PC-3 (cell line): ENCODE results near the gene EMC9. TPM values are rescaled to one million over a fixed set of nuclear protein-coding genes. Genes with fewer than 3 reads are reported as not detected.

Source experiments
- ATAC-seq: fragments of 200-7000 bp; cut with Tn5 transposase; 2 replicates; pipeline ENCODE4 v1.9.1; 2020; ENCODE audit warnings: mild to moderate bottlenecking, moderate library complexity
- BruUV-seq: library from RNA; stranded (reverse); fragments of 400-500 nt; replicated peaks from 2 replicates; lab custom pipeline; 2021; lab: Mats Ljungman, UMichigan
- CTCF ChIA-PET: fragments of 300-600 bp; sonication (Branson Sonifier 250); formaldehyde crosslinking; loops from one replicate; lab custom pipeline; 2022; ENCODE audit warnings: antibody characterized with exemption; lab: Charles Lee
- POLR2A ChIA-PET: fragments of 300-600 bp; sonication (Branson Sonifier 250); formaldehyde crosslinking; loops from one replicate; lab custom pipeline; 2022; ENCODE audit warnings: antibody characterized with exemption; ENCODE audit not compliant: unreplicated experiment; lab: Charles Lee
- DNase-seq: peaks from one replicate; pipeline ENCODE4 v3.0.0-alpha.2; 2015
- H2AFZ ChIP-seq: fragments of 300-600 bp; sonication (generic); 2 replicates; pipeline ENCODE4 v1.6.0; 2016; ENCODE audit warnings: antibody characterized with exemption, low read length
- H3F3A ChIP-seq: fragments of 300-600 bp; sonication (generic); one replicate; pipeline ENCODE4 v1.6.0; 2017; ENCODE audit warnings: antibody characterized with exemption, low read length, control low read depth, mild to moderate bottlenecking; ENCODE audit not compliant: unreplicated experiment
- H3K27ac ChIP-seq: fragments of 300-600 bp; sonication (generic); 2 replicates; pipeline ENCODE4 v1.5.1; 2016; ENCODE audit warnings: mild to moderate bottlenecking, low read length
- H3K27me3 ChIP-seq: fragments of 300-600 bp; sonication (generic); 2 replicates; pipeline ENCODE4 v1.6.1; 2016; ENCODE audit warnings: low read length, mixed read lengths
- H3K36me3 ChIP-seq: fragments of 300-600 bp; sonication (generic); 2 replicates; pipeline ENCODE4 v1.6.1; 2016; ENCODE audit warnings: low read depth, mixed run types, low read length, mixed read lengths
- H3K4me1 ChIP-seq: fragments of 300-600 bp; sonication (generic); 2 replicates; pipeline ENCODE4 v1.5.1; 2016; ENCODE audit warnings: low read length; ENCODE audit not compliant: insufficient read depth
- H3K4me2 ChIP-seq: fragments of 300-600 bp; sonication (generic); 2 replicates; pipeline ENCODE4 v1.6.0; 2016; ENCODE audit warnings: low read length
- H3K4me3 ChIP-seq: fragments of 300-600 bp; sonication (generic); 2 replicates; pipeline ENCODE4 v1.5.1; 2016; ENCODE audit warnings: mild to moderate bottlenecking, low read length, mixed read lengths
- H3K79me2 ChIP-seq: fragments of 300-600 bp; sonication (generic); 2 replicates; pipeline ENCODE4 v1.6.1; 2017; ENCODE audit warnings: low read length, mixed read lengths
- H3K9ac ChIP-seq: fragments of 300-600 bp; sonication (generic); 2 replicates; pipeline ENCODE4 v1.6.0; 2016; ENCODE audit warnings: mild to moderate bottlenecking, low read length
- H3K9me2 ChIP-seq: fragments of 300-600 bp; sonication (generic); replicated peaks from 2 replicates; pipeline ENCODE4 v1.6.1; 2016; ENCODE audit warnings: mixed run types, low read length, mixed read lengths
- H3K9me3 ChIP-seq: fragments of 300-600 bp; sonication (generic); 2 replicates; pipeline ENCODE4 v1.6.1; 2016; ENCODE audit warnings: low read length, mixed read lengths
- H4K20me1 ChIP-seq: fragments of 300-600 bp; sonication (generic); 2 replicates; pipeline ENCODE4 v1.6.1; 2016; ENCODE audit warnings: low read length, mixed read lengths
- EZH2 ChIP-seq: fragments of 300-600 bp; sonication (generic); IDR thresholded peaks from one replicate; pipeline ENCODE4 v1.6.1; 2017; ENCODE audit warnings: antibody characterized with exemption, mild to moderate bottlenecking, low read length; ENCODE audit not compliant: unreplicated experiment
- EZH2phosphoT487 ChIP-seq: fragments of 300-600 bp; sonication (generic); IDR thresholded peaks from 2 replicates; pipeline ENCODE4 v1.6.1; 2018; ENCODE audit warnings: mild to moderate bottlenecking, antibody characterized with exemption, low read length, borderline replicate concordance
- intact Hi-C: fragments of 100-400 bp; cut with micrococcal nuclease; formaldehyde crosslinking; loops from 2 replicates; pipeline ENCODE4 v1.9.0; 2023
- total RNA-seq: library from RNA; depleted of rRNA; stranded (reverse); fragments of >200 nt; gene quantifications from 2 replicates; pipeline ENCODE4 v1.2.3, GENCODE V29; 2014
- TF ChIP-seq, protein P1 (sequence below): fragments of 300-600 bp; sonication (generic); conservative IDR thresholded peaks from 2 replicates; pipeline ENCODE4 v1.5.1; 2017; ENCODE audit warnings: antibody characterized with exemption, low read depth, mild to moderate bottlenecking, low read length

The EMC9 gene
- total RNA-seq, 1 experiment from 2014 or later = 30.1 TPM

DNA sequence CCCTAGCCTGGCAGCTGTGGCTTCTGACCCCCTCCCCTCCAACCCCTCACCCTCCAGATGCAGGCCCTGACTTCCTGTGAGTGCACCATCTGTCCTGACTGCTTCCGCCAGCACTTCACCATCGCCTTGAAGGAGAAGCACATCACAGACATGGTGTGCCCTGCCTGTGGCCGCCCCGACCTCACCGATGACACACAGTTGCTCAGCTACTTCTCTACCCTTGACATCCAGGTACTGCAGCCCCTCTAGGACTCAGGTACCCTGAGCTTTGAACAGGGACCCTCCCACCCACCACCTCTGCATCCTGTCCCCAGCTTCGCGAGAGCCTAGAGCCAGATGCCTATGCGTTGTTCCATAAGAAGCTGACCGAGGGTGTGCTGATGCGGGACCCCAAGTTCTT, 13.7 kb upstream of the EMC9 start:
- TF ChIP-seq EZH2phosphoT487 = no peak
- TF ChIP-seq, protein P1, sequence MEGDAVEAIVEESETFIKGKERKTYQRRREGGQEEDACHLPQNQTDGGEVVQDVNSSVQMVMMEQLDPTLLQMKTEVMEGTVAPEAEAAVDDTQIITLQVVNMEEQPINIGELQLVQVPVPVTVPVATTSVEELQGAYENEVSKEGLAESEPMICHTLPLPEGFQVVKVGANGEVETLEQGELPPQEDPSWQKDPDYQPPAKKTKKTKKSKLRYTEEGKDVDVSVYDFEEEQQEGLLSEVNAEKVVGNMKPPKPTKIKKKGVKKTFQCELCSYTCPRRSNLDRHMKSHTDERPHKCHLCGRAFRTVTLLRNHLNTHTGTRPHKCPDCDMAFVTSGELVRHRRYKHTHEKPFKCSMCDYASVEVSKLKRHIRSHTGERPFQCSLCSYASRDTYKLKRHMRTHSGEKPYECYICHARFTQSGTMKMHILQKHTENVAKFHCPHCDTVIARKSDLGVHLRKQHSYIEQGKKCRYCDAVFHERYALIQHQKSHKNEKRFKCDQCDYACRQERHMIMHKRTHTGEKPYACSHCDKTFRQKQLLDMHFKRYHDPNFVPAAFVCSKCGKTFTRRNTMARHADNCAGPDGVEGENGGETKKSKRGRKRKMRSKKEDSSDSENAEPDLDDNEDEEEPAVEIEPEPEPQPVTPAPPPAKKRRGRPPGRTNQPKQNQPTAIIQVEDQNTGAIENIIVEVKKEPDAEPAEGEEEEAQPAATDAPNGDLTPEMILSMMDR = no peak
- TF ChIP-seq EZH2 = no peak
- H3K27me3 ChIP-seq = no peaks in the 10 kb centered on the region
- no peak overlapping the region for H3K27ac ChIP-seq
- ChIA-PET POLR2A (no interaction called here), CTCF (no interaction called here)
- no peaks in the 10 kb centered on the region for H3K9me2 ChIP-seq
- DNase-seq (no peak), ATAC-seq (no peak)
- H4K20me1 ChIP-seq = no peaks in the 10 kb centered on the region
- no peak overlapping the region for H3K4me2 ChIP-seq
- no peaks in the 10 kb centered on the region for H3K79me2 ChIP-seq
- BruUV-seq = no TSS peak
- intact Hi-C loops = no loop called here
- no peak overlapping the region for H3K9ac ChIP-seq
- peaks cover 4% of the 10 kb centered on the region for H3F3A ChIP-seq
- H3K4me3 ChIP-seq = no peak overlapping the region
- H3K4me1 ChIP-seq = no peaks in the 10 kb centered on the region
- H2AFZ ChIP-seq = no peak overlapping the region
- no peaks in the 10 kb centered on the region for H3K9me3 ChIP-seq
- H3K36me3 ChIP-seq = peaks cover 41% of the 10 kb centered on the region; the same call in 1 of the 2 replicates

DNA sequence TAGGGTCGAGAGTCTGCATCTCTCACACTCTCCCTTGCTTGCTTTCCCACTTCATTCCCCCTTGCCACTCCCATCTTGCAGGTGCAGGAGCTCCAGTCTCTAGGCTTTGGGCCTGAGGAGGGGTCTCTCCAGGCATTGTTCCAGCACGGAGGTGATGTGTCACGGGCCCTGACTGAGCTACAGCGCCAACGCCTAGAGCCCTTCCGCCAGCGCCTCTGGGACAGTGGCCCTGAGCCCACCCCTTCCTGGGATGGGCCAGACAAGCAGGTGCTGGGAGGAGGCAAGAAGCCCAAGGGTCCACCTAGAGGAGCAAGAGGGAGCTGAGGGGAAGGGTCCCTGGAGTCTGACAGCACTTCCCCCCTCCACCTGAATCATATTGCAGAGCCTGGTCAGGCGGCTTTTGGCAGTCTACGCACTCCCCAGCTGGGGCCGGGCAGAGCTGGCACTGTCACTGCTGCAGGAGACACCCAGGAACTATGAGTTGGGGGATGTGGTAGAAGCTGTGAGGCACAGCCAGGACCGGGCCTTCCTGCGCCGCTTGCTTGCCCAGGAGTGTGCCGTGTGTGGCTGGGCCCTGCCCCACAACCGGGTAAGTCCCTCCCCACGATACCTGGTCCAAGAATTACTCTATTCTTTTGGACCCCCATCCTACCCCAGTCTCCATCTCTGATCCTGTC, 10.2 kb upstream of the EMC9 start:
- ChIA-PET CTCF (no interaction called here), POLR2A (no interaction called here)
- no TSS peak for BruUV-seq
- Histone ChIP-seq H2AFZ (no peak overlapping the region), H3K9me3 (no peaks in the 10 kb centered on the region), H3K9me2 (no peaks in the 10 kb centered on the region), H3K4me1 (peaks cover 8% of the 10 kb centered on the region; the same call in 1 of the 2 replicates), H3K36me3 (peaks cover 39% of the 10 kb centered on the region; the same call in 1 of the 2 replicates), H3K27ac (no peak overlapping the region), H3K4me2 (no peak overlapping the region), H3K9ac (no peak overlapping the region), H3K27me3 (no peaks in the 10 kb centered on the region), H3K79me2 (peaks cover 27% of the 10 kb centered on the region), H4K20me1 (no peaks in the 10 kb centered on the region), H3K4me3 (no peak overlapping the region), H3F3A (peaks cover 4% of the 10 kb centered on the region)
- TF ChIP-seq EZH2phosphoT487 (no peak), EZH2 (no peak)
- ATAC-seq (no peak), DNase-seq (no peak)
- intact Hi-C loops = no loop called here

DNA sequence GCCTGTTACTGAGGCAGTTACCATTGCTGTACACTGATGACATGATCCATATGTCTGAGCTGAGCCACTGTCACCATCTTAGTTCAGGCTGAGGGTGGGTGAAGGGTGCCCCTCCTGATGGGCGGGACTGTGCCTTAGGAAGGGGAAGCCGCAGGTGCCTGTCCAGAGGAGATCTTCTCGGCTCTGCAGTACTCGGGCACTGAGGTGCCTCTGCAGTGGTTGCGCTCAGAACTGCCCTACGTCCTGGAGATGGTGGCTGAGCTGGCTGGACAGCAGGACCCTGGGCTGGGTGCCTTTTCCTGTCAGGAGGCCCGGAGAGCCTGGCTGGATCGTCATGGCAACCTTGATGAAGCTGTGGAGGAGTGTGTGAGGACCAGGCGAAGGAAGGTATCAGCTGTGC, 9.6 kb upstream of the EMC9 start:
- ATAC-seq (no peak), DNase-seq (no peak)
- Histone ChIP-seq H3F3A (peaks cover 4% of the 10 kb centered on the region), H3K27me3 (no peaks in the 10 kb centered on the region), H3K36me3 (peaks cover 38% of the 10 kb centered on the region; the same call in 1 of the 2 replicates), H3K4me1 (peaks cover 8% of the 10 kb centered on the region), H3K27ac (no peak overlapping the region), H3K9ac (no peak overlapping the region), H3K9me2 (no peaks in the 10 kb centered on the region), H3K79me2 (peaks cover 30% of the 10 kb centered on the region), H3K4me2 (no peak overlapping the region), H2AFZ (no peak overlapping the region), H4K20me1 (no peaks in the 10 kb centered on the region), H3K4me3 (no peak overlapping the region), H3K9me3 (no peaks in the 10 kb centered on the region)
- CTCF ChIA-PET = no interaction called here
- intact Hi-C loops = no loop called here
- POLR2A ChIA-PET = no interaction called here
- TF ChIP-seq EZH2phosphoT487 (no peak), EZH2 (no peak)
- TF ChIP-seq, protein P1 = no peak
- BruUV-seq = no TSS peak
